Lung (tissue), 12 donors: ENCODE results near the gene SIRPB2. TPM values are rescaled to one million over a fixed set of nuclear protein-coding genes. Genes with fewer than 3 reads are reported as not detected.
A peak's percentile ranks its signal among the peaks of the same experiment; 100 is the strongest.

Source experiments
- ATAC-seq: fragments of 200-7000 bp; cut with Tn5 transposase; one replicate; pipeline ENCODE4 v1.9.1; 2020; ENCODE audit warnings: moderate number of reproducible peaks; ENCODE audit not compliant: insufficient read depth, low FRiP score
- DNase-seq, 3 donors: peaks; one replicate each; pipeline ENCODE4 v3.0.0-alpha.2; 2013 to 2017
- H3K27ac ChIP-seq, 2 donors: one replicate each; pipeline ENCODE4 v1.5.1; 2013; ENCODE audit warnings: mild to moderate bottlenecking in 2 of 2, moderate library complexity in 2 of 2, control low read depth in 1 of 2, inconsistent platforms in 1 of 2, low read depth in 1 of 2, low read length in 1 of 2
- H3K27me3 ChIP-seq, 3 donors: one replicate each; pipeline ENCODE4 v1.5.1; 2013; ENCODE audit warnings: low read length in 2 of 3; ENCODE audit not compliant: control insufficient read depth in 3 of 3, insufficient read depth in 3 of 3
- H3K36me3 ChIP-seq, 4 donors: one replicate each; pipeline ENCODE4 v1.5.1; 2013; ENCODE audit warnings: low read length in 4 of 4, mild to moderate bottlenecking in 1 of 4, moderate library complexity in 1 of 4; ENCODE audit not compliant: control insufficient read depth in 4 of 4, insufficient read depth in 4 of 4
- H3K4me1 ChIP-seq, 5 donors: one replicate each; pipeline ENCODE4 v1.5.1; 2013; ENCODE audit warnings: low read length in 5 of 5, mild to moderate bottlenecking in 2 of 5, moderate library complexity in 1 of 5; ENCODE audit not compliant: control insufficient read depth in 5 of 5, insufficient read depth in 5 of 5
- H3K4me3 ChIP-seq: one replicate; pipeline ENCODE4 v1.5.1; 2013; ENCODE audit warnings: mild to moderate bottlenecking, control low read depth, moderate library complexity
- H3K9ac ChIP-seq, 2 donors: one replicate each; pipeline ENCODE4 v1.5.1; 2013; ENCODE audit warnings: low read length in 2 of 2, control low read depth in 1 of 2; ENCODE audit not compliant: insufficient read depth in 1 of 2
- H3K9me3 ChIP-seq, 4 donors: one replicate each; pipeline ENCODE4 v1.5.1; 2013; ENCODE audit warnings: low read length in 3 of 4, mild to moderate bottlenecking in 1 of 4, moderate library complexity in 1 of 4; ENCODE audit not compliant: control insufficient read depth in 4 of 4, insufficient read depth in 3 of 4
- WGBS, 2 donors: extraction: QIAGEN DNeasy Blood & Tissue Kit; methylation state at CpG; one replicate each; pipeline ENCODE4 v1.1.7; 2013; 5-methylcytosine and 5-hydroxymethylcytosine counted together
- polyA plus RNA-seq, 2 donors: library from polyadenylated mRNA; stranded (reverse); fragments of 200-250 nt; gene quantifications; one replicate each; pipeline ENCODE4 v1.2.1, GENCODE V29; 2013
- total RNA-seq, 2 donors: library from RNA; depleted of rRNA in 1 of 2; stranded (reverse); fragments of >200 nt in 1 of 2; gene quantifications; one replicate each; pipeline ENCODE4 v1.2.1, GENCODE V29; 2014 to 2021
- TF ChIP-seq, protein P1 (sequence below): IDR thresholded peaks from 2 replicates; pipeline ENCODE4 v1.5.1; 2012; ENCODE audit warnings: mild to moderate bottlenecking; ENCODE audit errors: control extremely low read depth, extremely low read depth
- donor health status: control.
- donor health status: control.
- donor health status: Bipolar disorder and iron deficiency.
- donor health status: healthy.
- donor health status: DM: yes; HTN: yes; CAD: no.

Gene SIRPB2
- total and polyA plus RNA-seq, 4 donors, result 3.9 to 30.9 (median 11.6) TPM

- WGBS, 2 donors, result 30 to 36% methylated on average over 5 of the region's 5 CpGs
- peak; percentile 47 for ATAC-seq
Measured at GRCh38 chr20:1437235-1437904, 53.9 kb downstream of the SIRPB2 start.

DNA sequence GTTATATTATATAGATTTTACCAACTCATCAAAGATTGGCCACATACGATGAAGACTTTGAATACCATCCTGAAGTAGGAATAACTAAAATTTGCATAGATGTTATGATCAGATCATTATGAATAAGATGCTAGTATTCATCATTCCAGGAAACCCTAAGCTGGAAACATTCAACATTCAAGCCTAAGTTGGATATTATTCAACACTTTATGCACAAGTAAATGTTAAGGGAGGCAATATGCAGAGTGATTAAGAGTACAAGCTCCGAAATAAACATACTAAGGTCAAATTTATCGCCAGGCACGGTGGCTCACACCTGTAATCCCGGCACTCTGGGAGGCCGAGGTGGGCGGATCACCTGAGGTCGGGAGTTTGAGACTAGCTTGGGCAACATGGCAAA, 55.0 kb downstream of the SIRPB2 start:
- Histone ChIP-seq H3K4me3 (no peak overlapping the region), H3K27me3 (no peaks in the 10 kb centered on the region), H3K4me1 (no peaks in the 10 kb centered on the region), H3K36me3 (peaks cover 0 to 5% (median 2%) of the 10 kb centered on the region in 4 donors), H3K27ac (no peak overlapping the region), H3K9ac (no peak overlapping the region), H3K9me3 (no peaks in the 10 kb centered on the region)
- ATAC-seq (no peak), DNase-seq (no peak)
- 93% methylated on average over 8 of the region's 8 CpGs for WGBS, 2 donors
- TF ChIP-seq, protein P1, sequence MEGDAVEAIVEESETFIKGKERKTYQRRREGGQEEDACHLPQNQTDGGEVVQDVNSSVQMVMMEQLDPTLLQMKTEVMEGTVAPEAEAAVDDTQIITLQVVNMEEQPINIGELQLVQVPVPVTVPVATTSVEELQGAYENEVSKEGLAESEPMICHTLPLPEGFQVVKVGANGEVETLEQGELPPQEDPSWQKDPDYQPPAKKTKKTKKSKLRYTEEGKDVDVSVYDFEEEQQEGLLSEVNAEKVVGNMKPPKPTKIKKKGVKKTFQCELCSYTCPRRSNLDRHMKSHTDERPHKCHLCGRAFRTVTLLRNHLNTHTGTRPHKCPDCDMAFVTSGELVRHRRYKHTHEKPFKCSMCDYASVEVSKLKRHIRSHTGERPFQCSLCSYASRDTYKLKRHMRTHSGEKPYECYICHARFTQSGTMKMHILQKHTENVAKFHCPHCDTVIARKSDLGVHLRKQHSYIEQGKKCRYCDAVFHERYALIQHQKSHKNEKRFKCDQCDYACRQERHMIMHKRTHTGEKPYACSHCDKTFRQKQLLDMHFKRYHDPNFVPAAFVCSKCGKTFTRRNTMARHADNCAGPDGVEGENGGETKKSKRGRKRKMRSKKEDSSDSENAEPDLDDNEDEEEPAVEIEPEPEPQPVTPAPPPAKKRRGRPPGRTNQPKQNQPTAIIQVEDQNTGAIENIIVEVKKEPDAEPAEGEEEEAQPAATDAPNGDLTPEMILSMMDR, result no peak

More at GRCh38 chr20:1437235-1437904, 53.9 kb downstream of the SIRPB2 start:
- Histone ChIP-seq H3K27me3 (no peaks in the 10 kb centered on the region), H3K9me3 (no peaks in the 10 kb centered on the region), H3K9ac (no peak overlapping the region), H3K36me3 (peaks cover 4 to 15% (median 11%) of the 10 kb centered on the region in 4 donors), H3K27ac (no peak overlapping the region), H3K4me1 (no peaks in the 10 kb centered on the region), H3K4me3 (no peak overlapping the region)
- TF ChIP-seq, protein P1, result peak; percentile 93
- DNase-seq, result peak; percentile 57 to 76 (median 73)

DNA sequence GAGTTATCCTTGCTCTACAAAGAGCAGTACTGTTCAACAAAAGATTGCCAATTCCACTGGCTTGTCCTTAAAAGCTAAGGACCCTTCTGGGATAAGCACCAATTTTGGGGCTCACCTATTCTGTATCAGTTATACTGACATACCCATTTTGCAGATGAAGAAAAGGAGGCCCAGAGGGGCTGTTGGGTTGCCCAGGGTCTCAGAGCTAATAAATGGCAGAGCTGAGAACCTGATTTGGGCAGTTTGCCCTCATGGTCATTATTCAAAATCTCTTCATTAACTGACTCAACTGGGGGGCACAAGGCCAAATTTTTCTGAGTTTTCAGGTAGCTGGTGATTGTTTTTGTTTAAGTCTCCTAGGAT, 55.9 kb downstream of the SIRPB2 start:
- DNase-seq, result no peak
- Histone ChIP-seq H3K36me3 (peaks cover 0 to 5% (median under 1%) of the 10 kb centered on the region in 4 donors), H3K27me3 (no peaks in the 10 kb centered on the region), H3K4me3 (no peak overlapping the region), H3K9ac (no peak overlapping the region), H3K27ac (no peak overlapping the region), H3K9me3 (no peaks in the 10 kb centered on the region), H3K4me1 (no peaks in the 10 kb centered on the region)
- TF ChIP-seq, protein P1, result no peak
- no peak for ATAC-seq
